ENCODE results near the gene CDH12.

DNA sequence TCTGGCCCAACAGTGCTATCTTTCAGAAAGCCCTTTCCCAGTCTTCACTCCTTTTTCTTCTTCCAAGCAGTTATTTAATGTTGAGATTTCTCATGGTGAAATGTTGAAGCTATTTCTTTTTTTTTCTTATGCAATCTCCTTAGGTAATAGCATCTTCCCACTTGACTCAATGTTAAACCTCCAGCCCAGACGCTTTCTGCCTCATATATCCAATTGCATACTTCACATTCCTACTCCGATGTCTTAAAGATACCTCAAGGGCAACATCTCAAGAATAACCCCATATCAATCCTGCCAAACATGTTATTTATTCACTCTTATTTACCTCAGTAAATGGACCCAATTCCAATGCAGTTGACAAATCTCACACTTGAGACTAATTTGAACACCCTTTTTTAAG lies 187.3 kb downstream of the CDH12 start:
- TF ChIP-seq, protein P1, sequence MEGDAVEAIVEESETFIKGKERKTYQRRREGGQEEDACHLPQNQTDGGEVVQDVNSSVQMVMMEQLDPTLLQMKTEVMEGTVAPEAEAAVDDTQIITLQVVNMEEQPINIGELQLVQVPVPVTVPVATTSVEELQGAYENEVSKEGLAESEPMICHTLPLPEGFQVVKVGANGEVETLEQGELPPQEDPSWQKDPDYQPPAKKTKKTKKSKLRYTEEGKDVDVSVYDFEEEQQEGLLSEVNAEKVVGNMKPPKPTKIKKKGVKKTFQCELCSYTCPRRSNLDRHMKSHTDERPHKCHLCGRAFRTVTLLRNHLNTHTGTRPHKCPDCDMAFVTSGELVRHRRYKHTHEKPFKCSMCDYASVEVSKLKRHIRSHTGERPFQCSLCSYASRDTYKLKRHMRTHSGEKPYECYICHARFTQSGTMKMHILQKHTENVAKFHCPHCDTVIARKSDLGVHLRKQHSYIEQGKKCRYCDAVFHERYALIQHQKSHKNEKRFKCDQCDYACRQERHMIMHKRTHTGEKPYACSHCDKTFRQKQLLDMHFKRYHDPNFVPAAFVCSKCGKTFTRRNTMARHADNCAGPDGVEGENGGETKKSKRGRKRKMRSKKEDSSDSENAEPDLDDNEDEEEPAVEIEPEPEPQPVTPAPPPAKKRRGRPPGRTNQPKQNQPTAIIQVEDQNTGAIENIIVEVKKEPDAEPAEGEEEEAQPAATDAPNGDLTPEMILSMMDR (IDR thresholded peaks at IDR 0.05): no peak
- no peak for TF ChIP-seq POLR2AphosphoS5 (IDR thresholded peaks at IDR 0.05)

All from suprapubic skin (tissue), 3 donors.